Skeletal muscle satellite cell (primary cell): ENCODE results near the gene SPO11.

ENCODE experiments used
- H3K27me3 ChIP-seq: 2 replicates; pipeline ENCODE4 v1.7.0; 2013; ENCODE audit warnings: low read length; ENCODE audit not compliant: control insufficient read depth, insufficient read depth
- H3K36me3 ChIP-seq: 2 replicates; pipeline ENCODE4 v1.7.0; 2013; ENCODE audit warnings: mild to moderate bottlenecking, control low read depth, low read length; ENCODE audit not compliant: insufficient read depth
- H3K4me1 ChIP-seq: 2 replicates; pipeline ENCODE4 v1.7.0; 2013; ENCODE audit warnings: low read length; ENCODE audit not compliant: control insufficient read depth, insufficient read depth
- H3K4me2 ChIP-seq: 2 replicates; pipeline ENCODE4 v1.7.0; 2013; ENCODE audit warnings: mild to moderate bottlenecking, low read length
- H3K4me3 ChIP-seq: 2 replicates; pipeline ENCODE4 v1.7.0; 2013; ENCODE audit warnings: low read length
- H3K9ac ChIP-seq: 2 replicates; pipeline ENCODE4 v1.7.0; 2013; ENCODE audit warnings: mild to moderate bottlenecking, low read depth, low read length, moderate library complexity
- H3K9me3 ChIP-seq: replicated peaks from 2 replicates; pipeline ENCODE4 v1.7.0; 2013; ENCODE audit warnings: mild to moderate bottlenecking, control low read depth, low read length

SPO11 gene

GRCh38 chr20:57381596-57382503, 52.2 kb downstream of the SPO11 start:
- H3K4me2 ChIP-seq: no peak overlapping the region

GRCh38 chr20:57382516-57382915, 52.9 kb downstream of the SPO11 start:
- no peaks in the 10 kb centered on the region for H3K9me3 ChIP-seq
- no peaks in the 10 kb centered on the region for H3K27me3 ChIP-seq
- no peaks in the 10 kb centered on the region for H3K4me1 ChIP-seq
- peaks cover 13% of the 10 kb centered on the region for H3K36me3 ChIP-seq
- no peak overlapping the region for H3K4me2 ChIP-seq
- H3K9ac ChIP-seq: no peak overlapping the region
- no peak overlapping the region for H3K4me3 ChIP-seq

More at GRCh38 chr20:57381596-57382503, 52.2 kb downstream of the SPO11 start:
- no peak overlapping the region for H3K9ac ChIP-seq
- peaks cover 19% of the 10 kb centered on the region for H3K36me3 ChIP-seq
- no peaks in the 10 kb centered on the region for H3K27me3 ChIP-seq
- no peaks in the 10 kb centered on the region for H3K9me3 ChIP-seq
- H3K4me3 ChIP-seq: no peak overlapping the region
- no peaks in the 10 kb centered on the region for H3K4me1 ChIP-seq

- no peak overlapping the region for H3K4me3 ChIP-seq
- peaks cover 7% of the 10 kb centered on the region for H3K36me3 ChIP-seq
- no peaks in the 10 kb centered on the region for H3K9me3 ChIP-seq
- no peaks in the 10 kb centered on the region for H3K4me1 ChIP-seq
- H3K27me3 ChIP-seq: no peaks in the 10 kb centered on the region
- no peak overlapping the region for H3K9ac ChIP-seq
- H3K4me2 ChIP-seq: no peak overlapping the region
These were observed 54.1 kb downstream of the SPO11 start for GRCh38 chr20:57383447-57384347.

GRCh38 chr20:57384486-57384885, 54.9 kb downstream of the SPO11 start:
- Histone ChIP-seq H3K9me3 (no peaks in the 10 kb centered on the region), H3K4me3 (no peak overlapping the region), H3K9ac (no peak overlapping the region), H3K27me3 (no peaks in the 10 kb centered on the region), H3K4me2 (no peak overlapping the region), H3K36me3 (peaks cover 7% of the 10 kb centered on the region), H3K4me1 (peaks cover 5% of the 10 kb centered on the region)

- Histone ChIP-seq H3K27me3 (no peaks in the 10 kb centered on the region), H3K36me3 (peaks cover 3% of the 10 kb centered on the region), H3K4me3 (no peak overlapping the region), H3K9me3 (no peaks in the 10 kb centered on the region), H3K4me2 (no peak overlapping the region), H3K4me1 (peaks cover 8% of the 10 kb centered on the region), H3K9ac (no peak overlapping the region)
These were observed 55.6 kb downstream of the SPO11 start for GRCh38 chr20:57384953-57385761.

- Histone ChIP-seq H3K4me1 (peaks cover 8% of the 10 kb centered on the region), H3K9ac (no peak overlapping the region), H3K4me2 (no peak overlapping the region), H3K9me3 (no peaks in the 10 kb centered on the region), H3K27me3 (no peaks in the 10 kb centered on the region), H3K36me3 (no peaks in the 10 kb centered on the region), H3K4me3 (no peak overlapping the region)
These were observed 56.3 kb downstream of the SPO11 start for GRCh38 chr20:57385940-57386339.

- H3K4me2 ChIP-seq: no peak overlapping the region
These were observed 57.2 kb downstream of the SPO11 start for GRCh38 chr20:57386762-57387161.

GRCh38 chr20:57387463-57387862, 57.9 kb downstream of the SPO11 start:
- Histone ChIP-seq H3K27me3 (no peaks in the 10 kb centered on the region), H3K36me3 (no peaks in the 10 kb centered on the region), H3K4me3 (no peak overlapping the region), H3K9me3 (no peaks in the 10 kb centered on the region), H3K4me2 (no peak overlapping the region), H3K9ac (no peak overlapping the region), H3K4me1 (peaks cover 13% of the 10 kb centered on the region)

More at GRCh38 chr20:57386762-57387161, 57.2 kb downstream of the SPO11 start:
- Histone ChIP-seq H3K4me3 (no peak overlapping the region), H3K9ac (no peak overlapping the region), H3K4me1 (peaks cover 8% of the 10 kb centered on the region), H3K9me3 (no peaks in the 10 kb centered on the region), H3K27me3 (no peaks in the 10 kb centered on the region), H3K36me3 (no peaks in the 10 kb centered on the region)

- no peaks in the 10 kb centered on the region for H3K27me3 ChIP-seq
- no peak overlapping the region for H3K4me2 ChIP-seq
- no peaks in the 10 kb centered on the region for H3K9me3 ChIP-seq
- no peak overlapping the region for H3K9ac ChIP-seq
- H3K4me3 ChIP-seq: no peak overlapping the region
- peaks cover 17% of the 10 kb centered on the region for H3K4me1 ChIP-seq
- peaks cover under 1% of the 10 kb centered on the region for H3K36me3 ChIP-seq
These were observed 58.4 kb downstream of the SPO11 start for GRCh38 chr20:57387945-57388371.

- H3K9ac ChIP-seq: peak overlapping the region; percentile 74
- H3K4me2 ChIP-seq: peak overlapping the region; percentile 88
- H3K27me3 ChIP-seq: no peaks in the 10 kb centered on the region
- H3K4me3 ChIP-seq: peak overlapping the region; percentile 62
- no peaks in the 10 kb centered on the region for H3K9me3 ChIP-seq
- peaks cover 11% of the 10 kb centered on the region for H3K36me3 ChIP-seq
- peaks cover 28% of the 10 kb centered on the region for H3K4me1 ChIP-seq
These were observed 59.5 kb downstream of the SPO11 start for GRCh38 chr20:57388953-57389694.
